ENCODE measurements around the gene DUOX1. TPM values are rescaled to one million over a fixed set of nuclear protein-coding genes. Genes with fewer than 3 reads are reported as not detected.

DUOX1 gene
- total RNA-seq, 2 donors from 2014 or later, result 0.34 to 0.95 TPM

- Mint-ChIP-seq H3K4me3 (no peak overlapping the region), H3K27me3 (ENCODE audit: low read depth) (no peaks in the 10 kb centered on the region), H3K4me1 (ENCODE audit: low read depth) (no peaks in the 10 kb centered on the region), H3K27ac (no peak overlapping the region), H3K36me3 (ENCODE audit: insufficient read depth in 2 of 2) (peaks cover 0 to 3% of the 10 kb centered on the region in 2 donors), H3K9me3 (no peaks in the 10 kb centered on the region)
- ATAC-seq (replicated peaks in 1 of 2), result no peak
- DNase-seq, result no peak
Observed at GRCh38 chr15:45147606-45148005, 17.8 kb downstream of the DUOX1 start.

GRCh38 chr15:45148076-45149059 is 18.6 kb downstream of the DUOX1 start:
- Mint-ChIP-seq H3K27me3 (ENCODE audit: low read depth) (no peaks in the 10 kb centered on the region), H3K4me1 (ENCODE audit: low read depth) (no peaks in the 10 kb centered on the region), H3K36me3 (ENCODE audit: insufficient read depth in 2 of 2) (peaks cover 0 to 3% of the 10 kb centered on the region in 2 donors), H3K9me3 (no peaks in the 10 kb centered on the region), H3K4me3 (no peak overlapping the region), H3K27ac (no peak overlapping the region)
- no peak for ATAC-seq (replicated peaks in 1 of 2)
- no peak for DNase-seq

- no peaks in the 10 kb centered on the region for H3K27me3 Mint-ChIP-seq (ENCODE audit: low read depth)
- ATAC-seq (replicated peaks in 1 of 2) (no peak), DNase-seq (no peak)
- no peak overlapping the region for H3K27ac Mint-ChIP-seq
- H3K9me3 Mint-ChIP-seq, result no peaks in the 10 kb centered on the region
- H3K36me3 Mint-ChIP-seq (ENCODE audit: insufficient read depth in 2 of 2), result peaks cover 0 to 3% of the 10 kb centered on the region in 2 donors
- H3K4me3 Mint-ChIP-seq, result no peak overlapping the region
- no peaks in the 10 kb centered on the region for H3K4me1 Mint-ChIP-seq (ENCODE audit: low read depth)
Observed at GRCh38 chr15:45149060-45149459, 19.3 kb downstream of the DUOX1 start.

GRCh38 chr15:45150481-45150880 is 20.7 kb downstream of the DUOX1 start:
- Mint-ChIP-seq H3K9me3 (no peaks in the 10 kb centered on the region), H3K36me3 (ENCODE audit: insufficient read depth in 2 of 2) (peaks cover 0 to 3% of the 10 kb centered on the region in 2 donors), H3K27ac (no peak overlapping the region), H3K27me3 (ENCODE audit: low read depth) (no peaks in the 10 kb centered on the region), H3K4me1 (ENCODE audit: low read depth) (no peaks in the 10 kb centered on the region), H3K4me3 (no peak overlapping the region)
- DNase-seq (no peak), ATAC-seq (replicated peaks in 1 of 2) (no peak)

GRCh38 chr15:45150997-45151396 is 21.2 kb downstream of the DUOX1 start:
- no peak for ATAC-seq (replicated peaks in 1 of 2)
- no peak for DNase-seq
- Mint-ChIP-seq H3K27me3 (ENCODE audit: low read depth) (no peaks in the 10 kb centered on the region), H3K9me3 (no peaks in the 10 kb centered on the region), H3K4me1 (ENCODE audit: low read depth) (no peaks in the 10 kb centered on the region), H3K36me3 (ENCODE audit: insufficient read depth in 2 of 2) (peaks cover 0 to 3% of the 10 kb centered on the region in 2 donors), H3K27ac (no peak overlapping the region), H3K4me3 (no peak overlapping the region)

GRCh38 chr15:45151998-45152828 is 22.4 kb downstream of the DUOX1 start:
- H3K4me1 Mint-ChIP-seq (ENCODE audit: low read depth), result peaks cover 6% of the 10 kb centered on the region
- no peak overlapping the region for H3K4me3 Mint-ChIP-seq
- H3K27me3 Mint-ChIP-seq (ENCODE audit: low read depth), result no peaks in the 10 kb centered on the region
- H3K9me3 Mint-ChIP-seq, result no peaks in the 10 kb centered on the region
- no peak overlapping the region for H3K27ac Mint-ChIP-seq
- H3K36me3 Mint-ChIP-seq (ENCODE audit: insufficient read depth in 2 of 2), result peaks cover 0 to 3% of the 10 kb centered on the region in 2 donors
- ATAC-seq (replicated peaks in 1 of 2) (no peak), DNase-seq (no peak)

GRCh38 chr15:45155739-45156138 is 25.9 kb downstream of the DUOX1 start:
- ATAC-seq (replicated peaks in 1 of 2), result no peak
- no peak for DNase-seq
- Mint-ChIP-seq H3K36me3 (ENCODE audit: insufficient read depth in 2 of 2) (peaks cover 0 to 3% of the 10 kb centered on the region in 2 donors), H3K4me3 (no peak overlapping the region), H3K27me3 (ENCODE audit: low read depth) (no peaks in the 10 kb centered on the region), H3K4me1 (ENCODE audit: low read depth) (peaks cover 17% of the 10 kb centered on the region), H3K9me3 (no peaks in the 10 kb centered on the region), H3K27ac (no peak overlapping the region)

GRCh38 chr15:45156744-45157455 is 27.1 kb downstream of the DUOX1 start:
- ATAC-seq (replicated peaks in 1 of 2), result peak; percentile 42 to 70
- Mint-ChIP-seq H3K36me3 (ENCODE audit: insufficient read depth in 2 of 2) (peaks cover 0 to 3% of the 10 kb centered on the region in 2 donors), H3K9me3 (no peaks in the 10 kb centered on the region), H3K4me1 (ENCODE audit: low read depth) (peaks cover 17% of the 10 kb centered on the region), H3K27ac (peak overlapping the region; percentile 18), H3K27me3 (ENCODE audit: low read depth) (no peaks in the 10 kb centered on the region), H3K4me3 (peak overlapping the region in 1 of 2 donors; percentile 2)
- no peak for DNase-seq

- ATAC-seq (replicated peaks in 1 of 2) (peak; percentile 15 to 48), DNase-seq (peak in 1 of 2 donors; percentile 25)
- no peaks in the 10 kb centered on the region for H3K36me3 Mint-ChIP-seq (ENCODE audit: insufficient read depth in 2 of 2)
- H3K4me3 Mint-ChIP-seq, result no peak overlapping the region
- H3K4me1 Mint-ChIP-seq (ENCODE audit: low read depth), result peaks cover 20% of the 10 kb centered on the region
- H3K27me3 Mint-ChIP-seq (ENCODE audit: low read depth), result no peaks in the 10 kb centered on the region
- no peaks in the 10 kb centered on the region for H3K9me3 Mint-ChIP-seq
- peak overlapping the region; percentile 1 for H3K27ac Mint-ChIP-seq
Observed at GRCh38 chr15:45157974-45158373, 28.2 kb downstream of the DUOX1 start.

GRCh38 chr15:45161666-45162065 is 31.9 kb downstream of the DUOX1 start:
- Mint-ChIP-seq H3K36me3 (ENCODE audit: insufficient read depth in 2 of 2) (no peaks in the 10 kb centered on the region), H3K27me3 (ENCODE audit: low read depth) (no peaks in the 10 kb centered on the region), H3K27ac (no peak overlapping the region), H3K9me3 (no peaks in the 10 kb centered on the region), H3K4me1 (ENCODE audit: low read depth) (peaks cover 34% of the 10 kb centered on the region), H3K4me3 (no peak overlapping the region)
- ATAC-seq (replicated peaks in 1 of 2) (no peak), DNase-seq (no peak)

GRCh38 chr15:45162771-45163507 is 33.1 kb downstream of the DUOX1 start:
- Mint-ChIP-seq H3K9me3 (no peaks in the 10 kb centered on the region), H3K27me3 (ENCODE audit: low read depth) (no peaks in the 10 kb centered on the region), H3K27ac (no peak overlapping the region), H3K36me3 (ENCODE audit: insufficient read depth in 2 of 2) (no peaks in the 10 kb centered on the region), H3K4me3 (no peak overlapping the region), H3K4me1 (ENCODE audit: low read depth) (peaks cover 21% of the 10 kb centered on the region)
- ATAC-seq (replicated peaks in 1 of 2) (peak; percentile 29 to 36), DNase-seq (peak; percentile 71 to 73)

- no peaks in the 10 kb centered on the region for H3K36me3 Mint-ChIP-seq (ENCODE audit: insufficient read depth in 2 of 2)
- H3K27ac Mint-ChIP-seq, result no peak overlapping the region
- peaks cover 17% of the 10 kb centered on the region for H3K4me1 Mint-ChIP-seq (ENCODE audit: low read depth)
- no peak for ATAC-seq (replicated peaks in 1 of 2)
- no peaks in the 10 kb centered on the region for H3K9me3 Mint-ChIP-seq
- no peak overlapping the region for H3K4me3 Mint-ChIP-seq
- H3K27me3 Mint-ChIP-seq (ENCODE audit: low read depth), result no peaks in the 10 kb centered on the region
- DNase-seq, result no peak
Observed at GRCh38 chr15:45163508-45163856, 33.7 kb downstream of the DUOX1 start.

Measured in activated T-cell treated with anti-CD3 and anti-CD28 coated beads, Interleukin-2, amount 50 U/mL, for 72 hours (primary cell).